GM12865 (cell line): ENCODE data around the gene ASCL5.

Source experiments
- DNase-seq: peaks from one replicate; pipeline ENCODE4 v3.0.0; 2010; ENCODE audit warnings: low read depth
- H3K4me3 ChIP-seq: 2 replicates; pipeline ENCODE4 v1.5.1; 2011; ENCODE audit warnings: mild to moderate bottlenecking, low read depth, low read length, control low read depth
- TF ChIP-seq, protein P1 (sequence below): IDR thresholded peaks from 2 replicates; pipeline ENCODE4 v1.5.1; 2011; ENCODE audit warnings: low read length, control low read depth, low read depth, inconsistent platforms; ENCODE audit not compliant: insufficient read depth; ENCODE audit errors: missing control alignments

The ASCL5 gene, protein sequence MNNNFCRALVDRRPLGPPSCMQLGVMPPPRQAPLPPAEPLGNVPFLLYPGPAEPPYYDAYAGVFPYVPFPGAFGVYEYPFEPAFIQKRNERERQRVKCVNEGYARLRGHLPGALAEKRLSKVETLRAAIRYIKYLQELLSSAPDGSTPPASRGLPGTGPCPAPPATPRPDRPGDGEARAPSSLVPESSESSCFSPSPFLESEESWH

DNA sequence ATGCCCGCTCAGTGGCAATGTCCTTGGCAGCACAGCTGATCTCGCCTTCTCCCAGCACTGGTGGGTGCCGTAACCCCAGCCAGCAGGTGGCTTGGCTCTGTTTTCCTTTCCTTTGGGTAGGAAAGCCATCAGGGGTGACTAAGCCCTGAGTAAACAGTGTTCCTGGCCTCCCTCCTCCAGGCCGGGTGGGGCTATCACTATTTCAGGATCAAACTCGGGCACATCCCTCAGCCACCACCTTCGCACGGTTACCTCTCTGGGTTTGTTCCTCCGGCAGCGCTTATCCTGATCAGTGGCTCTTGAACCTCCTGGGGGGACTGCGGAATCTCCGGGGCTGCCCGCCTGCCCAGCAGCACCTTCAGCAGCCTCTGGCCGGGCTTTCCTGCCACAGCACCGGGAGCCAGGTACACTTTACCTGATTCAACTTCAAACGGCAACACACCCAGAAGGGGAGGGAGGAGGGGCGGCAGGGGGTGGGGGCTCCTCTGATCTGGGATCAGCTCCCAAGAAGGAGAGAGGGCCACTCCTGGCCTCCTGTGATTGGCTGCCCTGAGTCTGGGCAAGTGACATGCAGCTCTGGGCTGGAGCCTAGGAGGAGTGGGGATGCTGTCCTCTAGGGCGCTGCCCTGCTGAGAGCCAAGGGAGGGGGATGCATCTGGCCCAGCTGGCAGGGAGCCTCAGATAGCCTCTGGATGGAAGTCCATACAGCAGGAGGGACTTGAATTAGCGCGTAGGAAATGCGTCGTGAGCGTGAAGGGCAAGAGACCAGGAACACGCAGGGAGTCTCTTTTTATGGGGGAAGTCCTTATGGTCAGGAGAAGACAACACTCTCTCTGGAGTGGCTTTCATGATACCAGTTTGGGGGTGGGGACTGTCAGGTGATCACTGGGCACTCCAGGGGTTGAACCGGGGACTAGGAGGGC lies at the start of gene ASCL5:
ASCL5 (minus strand) TSS at position 353 of the 923 bp plus-strand sequence. CDS start 11,812 bp downstream, outside the sequence.
- H3K4me3 ChIP-seq = no peak within 1 kb of the TSS
- no peak for DNase-seq
- TF ChIP-seq, protein P1, sequence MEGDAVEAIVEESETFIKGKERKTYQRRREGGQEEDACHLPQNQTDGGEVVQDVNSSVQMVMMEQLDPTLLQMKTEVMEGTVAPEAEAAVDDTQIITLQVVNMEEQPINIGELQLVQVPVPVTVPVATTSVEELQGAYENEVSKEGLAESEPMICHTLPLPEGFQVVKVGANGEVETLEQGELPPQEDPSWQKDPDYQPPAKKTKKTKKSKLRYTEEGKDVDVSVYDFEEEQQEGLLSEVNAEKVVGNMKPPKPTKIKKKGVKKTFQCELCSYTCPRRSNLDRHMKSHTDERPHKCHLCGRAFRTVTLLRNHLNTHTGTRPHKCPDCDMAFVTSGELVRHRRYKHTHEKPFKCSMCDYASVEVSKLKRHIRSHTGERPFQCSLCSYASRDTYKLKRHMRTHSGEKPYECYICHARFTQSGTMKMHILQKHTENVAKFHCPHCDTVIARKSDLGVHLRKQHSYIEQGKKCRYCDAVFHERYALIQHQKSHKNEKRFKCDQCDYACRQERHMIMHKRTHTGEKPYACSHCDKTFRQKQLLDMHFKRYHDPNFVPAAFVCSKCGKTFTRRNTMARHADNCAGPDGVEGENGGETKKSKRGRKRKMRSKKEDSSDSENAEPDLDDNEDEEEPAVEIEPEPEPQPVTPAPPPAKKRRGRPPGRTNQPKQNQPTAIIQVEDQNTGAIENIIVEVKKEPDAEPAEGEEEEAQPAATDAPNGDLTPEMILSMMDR = no peak

DNA sequence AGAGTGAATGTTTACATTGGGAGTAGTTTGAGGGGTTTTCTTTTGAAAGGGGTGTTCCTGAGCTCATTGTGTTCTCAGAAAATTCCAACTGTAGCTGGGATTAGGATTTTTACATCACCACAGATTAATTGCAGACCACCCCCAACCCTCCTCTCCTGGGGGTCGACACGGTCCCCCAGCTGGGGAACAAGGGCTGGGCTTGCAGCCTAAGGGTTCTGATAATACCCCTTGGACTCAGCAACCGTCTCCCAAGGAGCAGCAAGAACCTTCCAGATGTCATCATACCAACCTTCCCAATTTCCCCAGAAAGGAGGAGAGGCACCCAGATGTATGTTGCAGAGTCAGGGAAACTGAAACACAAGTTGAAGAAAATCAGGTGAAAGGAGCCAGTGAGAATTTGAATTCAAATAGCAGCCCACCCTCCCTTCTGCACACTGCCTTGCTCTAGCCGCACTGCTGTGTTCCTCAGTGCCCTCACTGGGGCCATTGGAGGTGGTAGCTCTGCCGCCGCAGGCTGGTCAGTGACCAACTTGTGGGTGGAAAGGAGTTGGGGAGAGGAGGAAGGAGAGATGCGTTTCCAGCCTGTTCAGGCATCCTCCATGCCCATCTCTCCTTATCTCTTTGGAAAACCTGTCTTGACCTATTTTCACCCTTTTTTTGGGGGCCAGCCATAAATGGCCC lies 49.0 kb upstream of the ASCL5 start:
- TF ChIP-seq, protein P1 = no peak
- H3K4me3 ChIP-seq = no peak overlapping the region
- DNase-seq = no peak

DNA sequence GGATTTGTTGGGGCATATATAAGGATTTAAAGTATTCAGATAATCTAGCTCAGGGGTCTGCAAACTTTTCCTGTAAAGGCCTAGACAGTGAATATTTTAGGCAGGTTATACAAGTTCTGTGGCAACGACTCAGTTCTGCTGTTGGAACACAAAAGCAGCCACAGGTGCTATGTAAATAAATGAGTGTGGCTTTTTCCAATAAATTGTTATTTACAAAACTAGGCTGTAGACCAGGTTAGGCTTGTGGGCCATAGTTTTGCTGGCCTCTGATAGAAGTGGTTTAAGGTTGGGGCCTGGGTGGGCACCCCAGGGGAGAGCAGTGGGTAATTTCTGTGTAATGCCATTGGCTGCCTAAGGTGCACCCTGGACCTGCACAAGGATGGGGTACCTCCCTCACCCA lies 46.8 kb upstream of the ASCL5 start:
- TF ChIP-seq, protein P1 = no peak
- no peak overlapping the region for H3K4me3 ChIP-seq
- DNase-seq = no peak

DNA sequence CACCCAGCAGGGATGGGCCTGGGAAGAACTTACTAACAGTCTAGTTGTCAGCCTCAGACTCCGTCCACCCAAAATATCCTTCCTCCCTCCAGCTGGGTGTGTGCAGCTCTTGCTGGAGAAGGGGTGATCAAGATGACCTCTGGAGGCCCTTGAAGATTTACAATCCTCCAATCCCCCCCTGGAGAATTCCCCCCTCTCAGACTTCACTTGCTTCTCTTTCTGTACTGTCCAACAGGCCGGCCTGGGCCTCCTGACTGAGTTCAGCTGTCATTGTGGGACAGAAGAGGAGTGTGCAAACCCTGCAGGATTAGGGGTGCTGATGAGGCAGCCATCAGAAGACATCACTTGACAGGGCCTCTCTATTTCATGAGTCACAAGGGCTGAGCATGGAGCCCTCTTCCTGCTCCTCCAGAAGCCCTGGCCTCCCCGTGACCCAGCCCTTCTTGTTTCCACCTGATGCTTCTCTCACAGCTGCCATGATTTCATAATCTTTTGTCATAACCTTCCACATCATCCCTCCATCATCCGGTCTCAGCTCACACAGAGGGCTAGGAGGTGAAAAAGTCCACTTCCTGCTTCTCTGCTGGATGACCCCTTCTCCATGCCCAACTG lies 46.1 kb upstream of the ASCL5 start:
- TF ChIP-seq, protein P1 = no peak
- DNase-seq = no peak
- H3K4me3 ChIP-seq = no peak overlapping the region

DNA sequence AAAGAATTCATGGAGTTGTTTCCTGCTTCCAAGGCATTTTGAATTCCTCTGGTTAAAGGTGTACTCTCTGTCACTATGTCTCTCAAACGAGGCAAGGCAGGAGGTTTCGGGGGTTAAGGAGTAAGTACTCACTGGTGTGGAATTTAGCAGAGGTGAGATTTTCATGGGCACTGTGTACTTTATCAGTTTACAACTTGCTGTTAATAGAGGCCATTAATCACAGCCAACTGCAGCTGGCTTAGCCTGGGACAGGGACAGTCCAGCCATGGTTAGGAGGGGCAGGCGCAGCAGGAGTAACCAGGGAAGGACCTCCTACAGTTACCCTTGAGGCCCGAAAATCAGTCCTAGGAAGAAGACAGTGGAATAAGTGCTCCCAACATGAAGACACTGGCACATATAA lies 45.3 kb upstream of the ASCL5 start:
- no peak overlapping the region for H3K4me3 ChIP-seq
- DNase-seq = no peak
- TF ChIP-seq, protein P1 = no peak
